ENCODE data around the gene IP6K1.
A peak's percentile ranks its signal among the peaks of the same experiment; 100 is the strongest.
"Not testable (repeated sequence)": the region's sequence is repeated elsewhere in the genome, so short reads cannot be mapped to it uniquely, and the experiment has no call there.

The IP6K1 gene

DNA sequence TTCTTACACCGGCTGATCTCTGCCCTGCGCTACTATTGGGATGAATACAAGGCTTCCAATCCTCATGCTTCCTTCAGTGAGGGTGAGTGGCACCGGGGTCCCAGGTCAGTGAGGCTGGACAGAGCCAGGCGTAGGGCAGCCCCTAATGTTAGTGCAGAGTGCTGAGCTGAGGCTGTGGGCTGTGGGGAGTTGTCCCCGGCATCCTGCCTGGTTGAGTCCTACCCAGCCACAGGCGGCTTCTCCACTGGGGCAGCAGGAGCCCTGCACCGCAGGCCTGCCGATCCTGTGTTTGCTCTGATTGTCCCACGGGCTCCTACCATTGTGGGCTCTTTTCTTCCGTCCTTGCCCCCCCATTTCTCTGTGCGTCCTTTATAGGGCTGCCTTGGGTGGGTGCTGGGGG is 83.7 kb downstream of the IP6K1 start:
- TF ChIP-seq, protein P1, sequence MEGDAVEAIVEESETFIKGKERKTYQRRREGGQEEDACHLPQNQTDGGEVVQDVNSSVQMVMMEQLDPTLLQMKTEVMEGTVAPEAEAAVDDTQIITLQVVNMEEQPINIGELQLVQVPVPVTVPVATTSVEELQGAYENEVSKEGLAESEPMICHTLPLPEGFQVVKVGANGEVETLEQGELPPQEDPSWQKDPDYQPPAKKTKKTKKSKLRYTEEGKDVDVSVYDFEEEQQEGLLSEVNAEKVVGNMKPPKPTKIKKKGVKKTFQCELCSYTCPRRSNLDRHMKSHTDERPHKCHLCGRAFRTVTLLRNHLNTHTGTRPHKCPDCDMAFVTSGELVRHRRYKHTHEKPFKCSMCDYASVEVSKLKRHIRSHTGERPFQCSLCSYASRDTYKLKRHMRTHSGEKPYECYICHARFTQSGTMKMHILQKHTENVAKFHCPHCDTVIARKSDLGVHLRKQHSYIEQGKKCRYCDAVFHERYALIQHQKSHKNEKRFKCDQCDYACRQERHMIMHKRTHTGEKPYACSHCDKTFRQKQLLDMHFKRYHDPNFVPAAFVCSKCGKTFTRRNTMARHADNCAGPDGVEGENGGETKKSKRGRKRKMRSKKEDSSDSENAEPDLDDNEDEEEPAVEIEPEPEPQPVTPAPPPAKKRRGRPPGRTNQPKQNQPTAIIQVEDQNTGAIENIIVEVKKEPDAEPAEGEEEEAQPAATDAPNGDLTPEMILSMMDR (conservative IDR thresholded peaks at IDR 0.05) = no peak
- no peak overlapping the region for H3K27ac ChIP-seq

DNA sequence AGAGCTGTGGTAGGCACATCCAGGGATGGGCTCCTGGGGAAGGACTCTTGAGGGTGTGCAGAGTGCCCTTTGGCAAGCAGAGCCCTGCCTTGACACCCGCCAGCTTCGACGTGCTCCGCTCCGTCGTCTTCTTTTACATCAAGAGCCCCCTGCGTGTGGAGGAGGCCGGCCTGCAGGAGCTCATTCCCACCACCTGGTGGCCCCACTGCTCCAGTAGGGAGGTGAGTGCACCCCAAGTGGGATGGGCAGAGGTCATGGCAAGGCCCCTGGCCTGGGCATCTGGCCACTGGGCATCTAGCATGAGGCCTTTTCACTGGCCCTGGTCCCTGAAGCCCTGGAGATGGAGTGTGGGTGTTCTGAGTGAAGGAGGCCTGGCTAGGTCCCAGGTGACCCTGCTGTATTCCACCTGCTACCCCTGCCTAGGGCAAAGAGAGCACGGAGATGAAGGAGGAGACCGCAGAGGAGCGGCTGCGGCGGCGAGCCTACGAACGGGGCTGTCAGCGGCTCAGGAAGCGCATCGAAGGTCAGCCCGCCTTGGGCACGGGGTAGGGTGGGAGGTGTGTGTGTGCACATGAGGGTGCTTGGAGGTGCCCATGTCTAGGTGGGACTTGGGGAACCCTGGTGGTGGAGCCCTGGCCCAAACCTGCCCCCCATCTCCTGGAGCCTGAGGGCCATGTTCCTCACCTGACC is 84.8 kb downstream of the IP6K1 start:
- no peak overlapping the region for H3K27ac ChIP-seq
- TF ChIP-seq, protein P1 (conservative IDR thresholded peaks at IDR 0.05) = peak; percentile 55

DNA sequence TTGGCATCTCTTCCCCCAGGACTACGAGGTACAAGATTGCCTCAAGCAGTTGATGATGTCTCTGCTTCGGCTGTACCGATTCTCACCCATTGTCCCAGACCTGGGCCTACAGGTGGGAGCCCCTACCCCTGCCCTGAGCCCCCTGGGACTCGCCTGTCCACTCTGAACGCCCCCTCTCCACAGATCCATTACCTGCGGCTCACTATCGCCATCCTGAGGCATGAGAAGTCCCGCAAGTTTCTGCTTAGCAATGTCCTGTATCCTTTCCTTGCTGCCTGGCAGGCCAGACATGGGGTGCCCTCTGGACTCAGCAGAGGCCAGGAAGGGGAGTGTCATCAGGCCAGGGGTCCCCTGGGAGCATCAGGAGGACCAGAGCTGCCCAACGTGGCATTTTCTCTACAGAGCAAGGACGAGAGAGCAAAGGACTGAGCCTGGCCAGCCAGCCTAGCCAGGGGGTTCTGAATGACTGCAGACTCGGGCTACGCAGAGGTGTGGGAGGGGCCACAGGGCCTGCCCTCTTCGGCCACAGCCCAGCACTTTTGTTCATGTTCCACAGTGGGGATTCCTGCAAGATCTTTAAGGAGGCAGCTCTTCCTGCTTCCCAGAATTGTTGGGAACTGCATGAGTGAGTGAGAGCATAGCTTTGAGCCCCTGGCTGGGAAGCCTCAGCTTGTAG is 85.8 kb downstream of the IP6K1 start:
- TF ChIP-seq, protein P1 (conservative IDR thresholded peaks at IDR 0.05) = no peak

DNA sequence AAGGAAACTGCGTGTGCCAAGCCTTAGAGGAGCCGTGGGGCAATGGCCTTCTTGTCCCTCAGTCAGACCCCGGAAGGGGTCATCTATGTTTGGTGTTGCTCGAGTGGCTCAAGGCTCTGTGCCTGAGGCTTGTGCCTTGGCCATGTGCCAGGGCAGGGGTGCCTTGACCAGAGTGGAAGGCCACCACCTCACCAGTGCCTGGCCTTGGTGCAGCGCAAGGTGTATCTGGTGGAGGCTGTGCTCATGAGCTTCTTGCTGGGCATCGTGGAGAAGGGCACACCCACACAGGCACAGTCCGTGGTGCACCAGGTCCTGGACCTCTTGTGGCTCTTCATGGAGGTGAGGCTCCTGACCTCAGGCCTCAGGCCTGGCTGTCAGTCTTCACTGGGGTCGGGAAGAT is 86.3 kb downstream of the IP6K1 start:
- TF ChIP-seq, protein P1 (conservative IDR thresholded peaks at IDR 0.05) = no peak
- no peak overlapping the region for H3K27ac ChIP-seq

More for the DNA sequence above, 85.8 kb downstream of the IP6K1 start:
- no peak overlapping the region for H3K27ac ChIP-seq

DNA sequence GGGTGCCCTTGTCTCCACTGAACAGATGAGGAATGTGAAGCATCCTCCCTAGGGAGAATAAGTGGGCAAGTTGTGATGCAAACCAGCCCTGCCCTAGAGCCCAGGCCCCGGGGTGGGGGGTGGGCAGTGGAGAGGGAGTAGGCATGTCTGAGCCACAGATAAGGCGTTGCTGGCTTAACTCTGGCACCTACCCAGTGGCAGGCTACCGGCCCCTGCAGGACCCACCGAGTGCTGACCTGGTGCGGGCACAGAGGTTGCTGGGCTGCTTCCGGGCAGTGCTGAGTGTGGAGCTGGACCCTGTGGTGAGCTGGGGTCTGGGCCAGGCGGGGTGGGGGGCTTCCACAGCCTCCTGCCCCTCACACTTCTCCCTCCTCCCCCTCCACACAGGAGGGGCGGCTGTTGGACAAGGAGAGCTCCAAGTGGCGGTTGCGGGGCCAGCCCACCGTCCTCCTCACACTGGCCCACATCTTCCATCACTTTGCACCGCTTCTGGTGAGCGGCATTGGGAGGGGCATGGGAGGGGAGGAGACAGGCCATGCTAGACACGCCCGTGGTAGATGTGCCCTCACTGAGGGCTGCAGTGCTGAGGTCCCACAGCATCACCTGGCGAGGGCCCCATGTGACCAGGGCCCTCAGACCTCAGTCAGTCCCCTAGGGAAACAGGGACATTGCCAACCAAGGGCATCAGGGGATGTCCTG is 86.9 kb downstream of the IP6K1 start:
- H3K27ac ChIP-seq = no peak overlapping the region
- TF ChIP-seq, protein P1 (conservative IDR thresholded peaks at IDR 0.05) = no peak

DNA sequence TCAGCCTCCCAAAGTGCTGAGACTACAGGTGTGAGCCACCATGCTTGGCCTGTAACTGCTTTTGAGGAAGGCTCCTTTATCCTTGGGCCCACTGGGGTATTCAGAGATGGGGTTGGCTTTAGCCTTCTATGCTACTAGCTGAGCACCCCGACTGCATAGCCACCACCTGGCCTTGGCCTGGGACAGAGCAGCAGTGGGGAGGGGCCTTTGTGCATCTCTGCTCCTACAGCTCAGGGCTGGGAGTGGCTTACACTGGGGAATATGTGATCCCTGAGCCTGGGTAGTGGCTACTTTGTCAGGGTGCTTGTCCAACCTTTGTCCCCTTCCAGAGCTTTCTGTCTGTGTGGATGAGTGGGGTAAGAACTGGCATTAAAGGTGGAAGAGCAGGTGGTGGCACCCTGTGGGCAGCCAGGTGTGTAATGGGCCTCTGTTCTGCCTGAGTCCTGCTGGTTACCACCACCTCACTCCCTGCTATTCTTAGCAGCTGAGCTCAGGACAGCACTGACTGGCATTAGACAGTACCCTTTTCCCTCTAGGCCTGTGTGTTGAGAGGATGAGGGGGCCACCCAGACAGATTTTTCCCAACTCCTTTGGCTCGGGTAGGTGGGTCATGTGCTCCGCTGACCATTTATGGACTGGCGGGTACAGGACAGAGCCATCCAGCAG is 90.9 kb downstream of the IP6K1 start:
- H3K27ac ChIP-seq = not testable (repeated sequence)

DNA sequence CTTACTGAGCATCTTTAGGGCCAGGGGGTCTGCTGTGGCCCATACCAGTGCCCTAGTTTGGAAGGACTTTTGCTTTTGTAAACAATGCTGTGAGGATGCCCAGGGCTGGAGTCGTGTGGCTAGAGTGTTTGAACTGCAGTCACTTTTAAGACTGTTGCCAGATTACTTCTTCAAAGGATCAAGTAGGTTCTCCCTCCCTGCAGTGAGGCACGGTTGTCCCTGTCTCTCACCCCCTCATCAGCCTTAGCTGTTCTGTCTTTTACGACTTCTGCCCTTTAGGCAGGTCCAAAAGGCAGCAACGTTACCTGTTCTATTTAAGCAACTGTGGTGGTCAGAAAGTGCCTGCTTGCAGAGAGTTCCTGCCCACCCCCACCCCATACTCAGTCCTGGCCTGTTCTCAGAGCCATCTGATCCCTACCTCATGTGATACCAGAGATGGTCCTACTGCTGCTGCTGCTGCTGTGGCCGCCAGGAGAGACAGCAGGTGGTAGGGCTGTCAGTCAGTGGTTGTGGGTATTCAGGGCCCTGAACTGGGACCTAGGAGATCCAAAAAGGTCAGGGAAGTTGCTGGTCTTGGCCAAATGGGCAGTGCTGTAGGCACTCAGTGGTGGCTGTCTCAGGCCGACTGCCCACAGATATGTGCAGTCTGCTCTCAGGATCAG is 91.8 kb downstream of the IP6K1 start:
- not testable (repeated sequence) for H3K27ac ChIP-seq

DNA sequence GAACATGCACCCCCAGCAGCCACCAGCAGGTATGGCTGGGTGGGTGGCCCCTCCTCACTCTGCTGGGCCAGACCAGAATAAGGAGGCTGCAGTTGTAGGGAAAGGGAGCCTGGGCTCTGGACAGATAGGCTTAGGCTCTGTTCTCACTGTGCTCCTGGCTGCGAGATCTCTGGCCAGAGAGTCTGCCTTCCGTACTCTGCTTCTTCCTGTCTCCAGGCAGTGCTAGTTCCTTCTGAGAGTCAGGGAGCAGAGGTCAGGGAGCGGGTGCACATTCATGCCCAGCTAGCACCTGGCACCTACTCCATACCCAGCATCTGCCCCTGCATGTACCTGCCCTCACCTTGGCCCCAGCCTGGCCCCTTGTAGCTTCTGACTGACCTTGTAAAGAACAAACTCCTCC is 94.9 kb downstream of the IP6K1 start:
- not testable (repeated sequence) for H3K27ac ChIP-seq

DNA sequence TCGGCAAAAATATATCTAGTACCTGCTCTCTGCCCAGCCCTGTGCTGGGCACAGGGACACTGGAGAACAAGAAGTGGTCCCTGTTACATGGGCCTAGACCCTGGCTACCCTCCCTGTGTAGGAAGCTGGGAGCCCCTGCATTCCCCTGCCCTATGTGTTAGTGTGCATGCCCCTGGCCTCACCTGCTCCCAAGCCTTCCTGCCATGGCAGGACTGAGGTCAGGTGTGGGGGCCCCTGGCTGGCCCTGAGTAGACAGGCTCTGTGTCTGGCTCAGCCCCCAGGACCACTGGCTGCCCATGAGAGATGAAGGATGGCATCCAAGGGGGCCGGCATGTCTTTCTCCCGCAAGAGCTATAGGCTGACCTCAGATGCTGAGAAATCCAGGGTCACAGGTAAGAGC is 95.5 kb downstream of the IP6K1 start:
- not testable (repeated sequence) for H3K27ac ChIP-seq

DNA sequence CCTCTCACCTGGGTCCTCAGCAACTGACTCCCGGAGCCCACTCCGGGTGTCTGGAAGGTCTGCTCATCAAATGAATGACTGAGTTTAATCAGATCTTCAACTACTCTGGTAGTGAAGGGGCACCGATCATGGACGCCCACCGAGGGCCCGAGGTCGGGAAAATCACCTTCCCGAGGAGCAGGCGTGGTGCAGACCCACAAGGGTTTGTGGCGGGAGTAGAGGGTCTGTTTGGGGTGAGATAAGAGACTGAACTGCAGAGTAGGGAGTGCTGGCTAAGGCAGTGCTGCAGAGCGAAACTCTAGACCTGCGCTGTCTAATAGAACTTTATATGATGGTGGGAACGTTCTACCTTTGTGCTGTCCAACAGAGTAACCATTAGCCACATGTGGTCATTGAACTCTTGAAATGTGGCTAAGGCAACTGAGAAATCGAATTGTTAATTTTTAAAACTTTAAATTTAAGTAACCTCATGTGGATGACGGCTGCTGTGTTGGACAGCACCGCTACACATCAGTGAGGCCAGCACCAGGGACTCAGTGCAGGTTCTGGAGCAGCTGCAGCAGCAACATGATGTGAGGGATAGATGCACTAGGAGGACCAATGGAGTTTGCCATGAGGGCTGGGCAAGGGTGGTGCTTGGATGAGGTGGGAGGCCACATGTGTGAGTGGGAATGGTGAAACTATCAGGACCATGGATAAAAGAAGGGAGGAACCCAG is 96.3 kb downstream of the IP6K1 start:
- H3K27ac ChIP-seq = peak overlapping the region; percentile 78

Data from VCaP (cell line).